ENCODE measurements around the gene HDAC1.
"Not testable (repeated sequence)": the region's sequence is repeated elsewhere in the genome, so short reads cannot be mapped to it uniquely, and the experiment has no call there.

The HDAC1 gene

GRCh38 chr1:32291708-32292538, at the start of gene HDAC1:
TSS of gene HDAC1 (plus strand) at chr1:32292083. CDS start at chr1:32292170, 87 bp downstream.
- peak; percentile 99 for DNase-seq

- DNase-seq: no peak
Measured at GRCh38 chr1:32242341-32242851, 49.5 kb upstream of the HDAC1 start.

GRCh38 chr1:32246888-32247273, 45.0 kb upstream of the HDAC1 start, which contains the start of gene FAM167B:
TSS of gene FAM167B (plus strand) at chr1:32247222. CDS start at chr1:32247422, 200 bp downstream.
- DNase-seq: no peak

GRCh38 chr1:32247452-32247851, 44.4 kb upstream of the HDAC1 start:
- no peak for DNase-seq

GRCh38 chr1:32247983-32248889, 43.6 kb upstream of the HDAC1 start:
- DNase-seq: peak; percentile 84

GRCh38 chr1:32249831-32250525, 41.9 kb upstream of the HDAC1 start:
- peak; percentile 82 for DNase-seq

- peak; percentile 80 for DNase-seq
Measured at GRCh38 chr1:32250893-32251716, 40.8 kb upstream of the HDAC1 start, which contains the start of gene LCK. TSS of gene LCK (plus strand) at chr1:32251265. CDS start at chr1:32274330, 23,065 bp downstream.

GRCh38 chr1:32255072-32256071, 36.5 kb upstream of the HDAC1 start:
- DNase-seq: no peak

GRCh38 chr1:32256473-32257226, 35.2 kb upstream of the HDAC1 start:
- no peak for DNase-seq

GRCh38 chr1:32257227-32257508, 34.7 kb upstream of the HDAC1 start:
- no peak for DNase-seq

- not testable (repeated sequence) for DNase-seq
Measured at GRCh38 chr1:32263236-32263593, 28.7 kb upstream of the HDAC1 start.

- no peak for DNase-seq
Measured at GRCh38 chr1:32263744-32264143, 28.1 kb upstream of the HDAC1 start.

GRCh38 chr1:32265846-32266245, 26.0 kb upstream of the HDAC1 start:
- no peak for DNase-seq

- DNase-seq: no peak
Measured at GRCh38 chr1:32266921-32267591, 24.8 kb upstream of the HDAC1 start.

- DNase-seq: no peak
Measured at GRCh38 chr1:32269744-32270143, 22.1 kb upstream of the HDAC1 start.

- DNase-seq: no peak
Measured at GRCh38 chr1:32272557-32273390, 19.1 kb upstream of the HDAC1 start.

- DNase-seq: peak; percentile 86
Measured at GRCh38 chr1:32273391-32274208, 18.3 kb upstream of the HDAC1 start.

Data from stimulated activated CD4-positive, alpha-beta T cell treated with anti-CD3 and anti-CD28 coated beads, Interleukin-1b, Interleukin-23, amount 100 ng/mL, for 48 hours (primary cell).